T-helper 9 cell (primary cell): Measurements from ENCODE around the gene PHF2.
"Not testable (repeated sequence)": the region's sequence is repeated elsewhere in the genome, so short reads cannot be mapped to it uniquely, and the experiment has no call there.

Experiments used
- DNase-seq: peaks from one replicate; pipeline ENCODE4 v3.0.0-alpha.2; 2020

Gene PHF2

GRCh38 chr9:93669116-93669957 is 93.0 kb downstream of the PHF2 start:
- DNase-seq: no peak

GRCh38 chr9:93669958-93670207 is 93.5 kb downstream of the PHF2 start:
- DNase-seq: no peak

- DNase-seq: no peak
Observed at GRCh38 chr9:93670208-93671019, 94.0 kb downstream of the PHF2 start.

GRCh38 chr9:93671020-93671338 is 94.6 kb downstream of the PHF2 start:
- no peak for DNase-seq

GRCh38 chr9:93672330-93673020 is 96.1 kb downstream of the PHF2 start:
- DNase-seq: not testable (repeated sequence)

GRCh38 chr9:93673021-93673838 is 96.8 kb downstream of the PHF2 start:
- no peak for DNase-seq

GRCh38 chr9:93673839-93674334 is 97.5 kb downstream of the PHF2 start:
- DNase-seq: no peak

GRCh38 chr9:93674580-93675335 is 98.4 kb downstream of the PHF2 start:
- DNase-seq: no peak

- DNase-seq: no peak
Observed at GRCh38 chr9:93675336-93676150, 99.2 kb downstream of the PHF2 start.

- DNase-seq: no peak
Observed at GRCh38 chr9:93676310-93677047, 100.1 kb downstream of the PHF2 start.

- DNase-seq: no peak
Observed at GRCh38 chr9:93677048-93677571, 100.7 kb downstream of the PHF2 start.

- DNase-seq: no peak
Observed at GRCh38 chr9:93677641-93678136, 101.3 kb downstream of the PHF2 start.

GRCh38 chr9:93678199-93679019 is 102.0 kb downstream of the PHF2 start:
- no peak for DNase-seq

- DNase-seq: no peak
Observed at GRCh38 chr9:93679536-93680442, 103.4 kb downstream of the PHF2 start.

- DNase-seq: no peak
Observed at GRCh38 chr9:93680443-93681268, 104.3 kb downstream of the PHF2 start.

GRCh38 chr9:93681269-93682154 is 105.1 kb downstream of the PHF2 start:
- no peak for DNase-seq
